LNCAP (cell line): Measurements from ENCODE around the gene IL2RG.

ENCODE experiments used
- TF ChIP-seq, protein P1 (sequence below): fragments of 450-650 bp; IDR thresholded peaks from 2 replicates; pipeline ENCODE4 v1.5.1; 2017; ENCODE audit warnings: mild to moderate bottlenecking

IL2RG gene

DNA sequence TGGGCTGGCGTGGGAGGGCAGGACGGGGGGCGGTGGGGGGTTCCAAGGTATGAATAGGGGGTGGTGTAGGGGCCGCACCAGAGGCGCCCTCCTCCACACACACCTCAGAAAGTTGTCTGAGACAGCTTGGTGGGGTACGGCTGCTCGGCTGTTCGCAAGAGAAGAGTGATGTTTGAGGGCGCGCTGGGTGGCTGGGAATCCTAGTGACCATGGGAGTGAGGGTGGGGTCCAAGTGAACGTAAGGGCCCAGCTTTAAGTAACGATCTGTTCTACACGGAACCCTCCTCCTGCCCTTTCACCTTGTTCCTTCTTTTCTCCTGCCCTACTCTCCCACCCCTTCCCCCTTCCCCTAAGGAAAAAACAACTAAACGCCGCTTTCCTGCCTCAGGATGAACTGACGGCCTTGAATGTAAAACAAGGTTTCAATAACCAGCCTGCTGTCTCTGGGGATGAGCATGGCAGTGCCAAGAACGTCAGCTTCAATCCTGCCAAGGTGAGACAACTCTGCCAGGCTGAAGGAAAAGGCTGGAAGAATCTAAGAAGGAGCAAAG lies 7.7 kb upstream of the IL2RG start:
- TF ChIP-seq, protein P1, sequence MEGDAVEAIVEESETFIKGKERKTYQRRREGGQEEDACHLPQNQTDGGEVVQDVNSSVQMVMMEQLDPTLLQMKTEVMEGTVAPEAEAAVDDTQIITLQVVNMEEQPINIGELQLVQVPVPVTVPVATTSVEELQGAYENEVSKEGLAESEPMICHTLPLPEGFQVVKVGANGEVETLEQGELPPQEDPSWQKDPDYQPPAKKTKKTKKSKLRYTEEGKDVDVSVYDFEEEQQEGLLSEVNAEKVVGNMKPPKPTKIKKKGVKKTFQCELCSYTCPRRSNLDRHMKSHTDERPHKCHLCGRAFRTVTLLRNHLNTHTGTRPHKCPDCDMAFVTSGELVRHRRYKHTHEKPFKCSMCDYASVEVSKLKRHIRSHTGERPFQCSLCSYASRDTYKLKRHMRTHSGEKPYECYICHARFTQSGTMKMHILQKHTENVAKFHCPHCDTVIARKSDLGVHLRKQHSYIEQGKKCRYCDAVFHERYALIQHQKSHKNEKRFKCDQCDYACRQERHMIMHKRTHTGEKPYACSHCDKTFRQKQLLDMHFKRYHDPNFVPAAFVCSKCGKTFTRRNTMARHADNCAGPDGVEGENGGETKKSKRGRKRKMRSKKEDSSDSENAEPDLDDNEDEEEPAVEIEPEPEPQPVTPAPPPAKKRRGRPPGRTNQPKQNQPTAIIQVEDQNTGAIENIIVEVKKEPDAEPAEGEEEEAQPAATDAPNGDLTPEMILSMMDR: no peak

DNA sequence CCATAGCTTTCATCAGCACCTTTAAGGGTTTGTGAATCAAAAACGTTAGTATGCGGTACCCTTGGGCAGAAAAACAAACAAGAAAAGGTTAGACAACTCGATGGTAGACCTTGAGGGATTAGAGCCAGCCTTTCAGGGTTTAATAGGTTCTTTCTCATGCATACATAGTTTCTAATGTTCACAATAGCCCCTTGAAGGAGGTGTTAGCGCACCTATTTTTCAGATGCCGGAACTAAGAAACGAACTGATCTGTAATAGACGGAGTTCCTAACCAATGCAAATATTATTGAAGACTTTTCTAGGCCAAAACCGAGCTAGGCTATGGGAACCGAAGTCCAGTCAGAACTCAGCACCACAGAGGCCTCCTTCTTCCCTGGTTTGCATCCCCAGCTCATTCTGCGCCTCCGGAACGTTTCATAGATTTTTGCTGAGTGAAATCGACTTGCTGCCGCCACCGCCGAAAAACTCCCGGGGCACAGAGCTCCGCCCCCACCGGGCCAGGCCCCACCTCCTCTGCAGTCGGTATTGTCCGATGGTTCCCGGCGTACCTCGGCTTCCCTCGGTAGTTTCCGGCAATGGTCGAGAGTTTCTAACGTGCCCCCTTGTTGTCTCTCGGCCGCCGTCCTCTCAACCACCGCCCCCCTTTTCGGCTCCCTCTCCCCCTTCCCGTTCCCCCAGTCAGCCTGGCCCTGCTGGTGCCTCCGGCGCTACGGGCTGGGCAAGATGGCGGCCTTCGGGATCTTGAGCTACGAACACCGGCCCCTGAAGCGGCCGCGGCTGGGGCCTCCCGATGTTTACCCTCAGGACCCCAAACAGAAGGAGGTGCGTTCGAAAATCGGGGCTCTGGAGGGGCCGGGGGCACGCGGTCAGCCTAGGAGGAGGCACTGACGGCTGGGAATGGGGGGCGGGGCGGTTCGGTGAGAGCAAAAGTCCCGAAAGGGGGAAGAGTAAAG lies 6.9 kb upstream of the IL2RG start, which contains the start of gene MED12:
Gene MED12 (plus strand): TSS at position 565 of the 953 bp plus-strand sequence. CDS start 159 bp downstream, at position 724.
- TF ChIP-seq, protein P1: no peak

DNA sequence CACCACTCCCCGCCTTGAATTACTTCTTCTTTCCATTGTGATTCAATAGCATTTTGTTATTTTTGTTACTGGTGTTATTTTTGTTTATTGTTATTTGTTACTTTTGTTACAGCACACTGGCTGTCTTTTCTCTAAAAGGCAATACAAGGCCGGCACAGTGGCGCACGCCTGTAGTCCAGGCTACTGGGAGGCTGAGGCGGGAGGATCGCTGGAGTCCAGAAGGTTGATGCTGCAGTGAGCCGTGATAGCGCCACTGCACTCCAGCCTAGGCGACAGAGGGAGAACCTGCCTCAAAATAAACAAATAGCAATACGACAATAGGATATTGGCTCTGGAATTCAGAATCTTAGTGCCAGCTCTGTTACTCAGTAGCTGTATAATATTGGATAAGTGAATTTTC lies 6.0 kb upstream of the IL2RG start:
- TF ChIP-seq, protein P1: no peak

DNA sequence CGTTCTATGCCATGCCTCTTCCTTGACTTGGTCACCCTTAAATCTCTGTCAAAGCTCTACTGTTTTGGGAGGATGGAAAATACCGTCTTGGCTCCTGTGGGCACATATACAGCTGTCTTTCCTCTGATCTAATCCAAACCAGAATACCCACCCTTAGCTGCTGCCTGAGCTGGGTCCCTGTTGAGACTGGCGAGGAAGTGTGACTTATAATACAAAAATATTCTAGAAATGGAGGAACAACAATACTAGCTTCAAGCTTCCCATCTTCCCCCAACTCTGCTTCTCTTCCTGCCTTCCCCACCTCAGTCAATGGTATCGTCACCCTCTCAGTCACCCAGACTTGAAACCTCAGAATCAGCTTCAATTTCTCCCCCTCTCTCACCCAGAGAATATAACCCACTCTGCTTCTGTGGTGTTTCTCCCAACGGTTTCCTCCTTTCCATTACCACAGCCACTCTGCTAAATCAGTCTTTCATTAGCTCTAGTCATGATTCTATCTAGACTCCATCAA lies 599 bp upstream of the IL2RG start:
- TF ChIP-seq, protein P1: no peak

DNA sequence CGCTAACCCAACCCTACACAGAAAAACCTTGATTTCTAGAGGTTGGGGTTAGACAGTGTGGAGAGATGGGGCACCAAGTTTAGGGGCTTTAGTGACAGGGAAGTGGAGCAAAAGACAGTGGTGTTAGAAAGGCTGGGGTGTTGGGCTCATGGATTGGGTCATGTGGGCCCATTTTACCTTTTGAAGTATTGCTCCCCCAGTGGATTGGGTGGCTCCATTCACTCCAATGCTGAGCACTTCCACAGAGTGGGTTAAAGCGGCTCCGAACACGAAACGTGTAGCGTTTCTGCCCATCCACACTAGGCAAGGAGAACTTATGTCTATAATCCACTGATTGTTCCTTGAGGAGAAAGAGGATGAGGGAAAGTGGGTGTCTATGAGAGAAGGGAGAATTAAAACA lies 2.3 kb downstream of the IL2RG start:
- TF ChIP-seq, protein P1: no peak

DNA sequence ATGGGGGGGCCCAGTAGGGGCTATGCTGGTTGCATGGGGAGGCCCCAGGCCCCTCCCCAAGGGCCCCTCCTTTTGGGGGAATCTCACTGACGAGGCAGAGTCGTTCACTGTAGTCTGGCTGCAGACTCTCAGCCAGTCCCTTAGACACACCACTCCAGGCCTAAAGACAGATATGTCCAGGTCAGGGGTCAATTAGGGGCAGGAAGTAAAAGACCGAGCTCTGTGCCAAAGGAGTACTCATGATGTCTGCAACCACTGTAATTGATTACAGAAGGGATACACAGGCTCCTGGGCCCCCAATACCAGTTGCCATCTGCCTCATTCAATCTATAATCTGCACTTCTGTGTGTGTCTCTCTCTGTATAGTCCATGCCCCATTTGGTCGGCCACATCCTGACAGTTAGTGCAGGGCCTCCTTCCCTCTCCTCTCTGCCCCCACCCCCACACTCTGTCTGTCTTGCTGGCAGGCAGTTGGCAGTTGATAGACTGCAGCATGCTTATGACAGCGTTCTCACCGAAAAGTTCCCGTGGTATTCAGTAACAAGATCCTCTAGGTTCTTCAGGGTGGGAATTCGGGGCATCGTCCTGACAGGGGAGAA lies 3.5 kb downstream of the IL2RG start:
- TF ChIP-seq, protein P1: no peak

DNA sequence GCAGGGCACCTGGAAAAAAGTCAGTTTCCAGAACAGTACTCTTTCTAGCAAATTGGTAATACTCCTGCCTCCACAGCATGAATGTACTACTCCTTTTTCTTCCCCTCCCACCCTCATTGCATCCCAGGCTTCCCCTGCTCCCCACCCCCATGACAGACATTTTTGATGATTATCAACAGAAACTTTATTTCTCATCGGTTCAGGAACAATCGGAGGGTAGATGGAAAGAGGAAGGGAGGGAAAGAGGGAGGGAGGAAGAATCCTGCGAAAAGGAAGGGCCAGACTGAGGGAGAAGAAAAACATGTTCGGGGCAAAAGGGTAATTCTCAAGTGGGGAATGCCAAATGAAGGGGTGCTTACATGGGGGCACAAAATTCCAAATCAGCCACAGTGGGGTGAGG lies 4.1 kb downstream of the IL2RG start:
- TF ChIP-seq, protein P1: no peak
